GM21717 (cell line): ENCODE measurements around the gene MYOZ3.

Experiments
- ATAC-seq: cut with Tn5 transposase; IDR thresholded peaks from one replicate; pipeline ENCODE4 v1.9.1; 2021; ENCODE audit warnings: mild to moderate bottlenecking, moderate library complexity; ENCODE audit not compliant: unreplicated experiment

MYOZ3 gene

DNA sequence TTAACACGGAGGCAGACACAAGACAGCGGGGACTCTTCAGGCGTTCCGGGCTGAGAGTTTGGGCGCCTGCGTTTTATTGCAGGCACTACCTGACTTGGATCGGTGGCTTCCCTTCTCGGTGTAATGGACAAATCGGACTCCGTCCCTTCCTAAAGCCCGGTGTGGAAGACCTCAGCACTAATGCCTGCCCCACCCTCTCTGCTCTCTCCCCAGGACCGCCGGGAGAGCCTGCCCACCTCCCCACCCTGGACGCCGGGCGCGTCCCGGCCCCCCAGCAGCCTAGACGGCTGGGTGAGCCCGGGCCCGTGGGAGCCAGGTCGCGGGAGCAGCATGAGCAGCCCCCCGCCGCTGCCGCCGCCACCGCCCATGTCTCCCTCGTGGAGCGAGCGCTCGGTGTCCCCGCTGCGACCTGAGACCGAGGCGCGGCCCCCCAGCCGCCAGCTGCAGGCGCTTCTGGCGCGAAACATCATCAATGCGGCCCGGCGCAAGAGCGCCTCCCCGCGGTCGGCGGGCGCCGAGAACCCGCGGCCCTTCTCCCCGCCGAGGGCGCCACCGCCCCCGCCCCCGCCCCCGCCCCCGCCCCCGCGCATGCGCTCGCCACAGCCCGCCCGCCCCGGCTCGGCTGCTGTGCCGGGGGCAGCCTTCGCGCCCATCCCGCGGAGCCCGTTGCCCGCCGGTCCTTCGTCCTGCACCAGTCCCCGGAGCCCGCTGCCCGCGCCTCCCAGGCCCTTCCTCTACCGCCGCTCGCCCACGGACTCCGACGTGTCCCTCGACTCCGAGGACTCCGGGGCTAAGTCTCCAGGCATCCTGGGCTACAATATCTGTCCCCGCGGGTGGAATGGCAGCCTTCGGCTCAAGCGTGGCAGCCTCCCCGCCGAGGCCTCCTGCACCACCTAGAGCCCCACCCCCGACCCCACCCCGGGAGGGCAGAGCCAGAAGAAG is 4.6 kb upstream of the MYOZ3 start:
- ATAC-seq: peak; percentile 55

- no peak for ATAC-seq
These were observed 2.9 kb upstream of the MYOZ3 start for GRCh38 chr5:150658121-150658520.

DNA sequence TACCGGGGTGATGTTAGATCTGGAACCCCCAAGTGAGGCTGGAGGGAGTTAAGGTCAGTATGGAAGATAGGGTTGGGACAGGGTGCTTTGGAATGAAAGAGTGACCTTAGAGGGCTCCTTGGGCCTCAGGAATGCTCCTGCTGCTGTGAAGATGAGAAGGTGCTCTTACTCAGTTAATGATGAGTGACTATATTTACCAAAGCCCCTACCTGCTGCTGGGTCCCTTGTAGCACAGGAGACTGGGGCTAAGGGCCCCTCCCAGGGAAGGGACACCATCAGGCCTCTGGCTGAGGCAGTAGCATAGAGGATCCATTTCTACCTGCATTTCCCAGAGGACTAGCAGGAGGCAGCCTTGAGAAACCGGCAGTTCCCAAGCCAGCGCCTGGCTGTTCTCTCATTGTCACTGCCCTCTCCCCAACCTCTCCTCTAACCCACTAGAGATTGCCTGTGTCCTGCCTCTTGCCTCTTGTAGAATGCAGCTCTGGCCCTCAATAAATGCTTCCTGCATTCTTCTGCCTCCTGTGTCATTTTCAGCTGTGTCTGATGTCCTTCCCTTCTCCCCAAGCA is 2.3 kb upstream of the MYOZ3 start:
- ATAC-seq: no peak

- no peak for ATAC-seq
These were observed 1.5 kb upstream of the MYOZ3 start for GRCh38 chr5:150659360-150660107.

DNA sequence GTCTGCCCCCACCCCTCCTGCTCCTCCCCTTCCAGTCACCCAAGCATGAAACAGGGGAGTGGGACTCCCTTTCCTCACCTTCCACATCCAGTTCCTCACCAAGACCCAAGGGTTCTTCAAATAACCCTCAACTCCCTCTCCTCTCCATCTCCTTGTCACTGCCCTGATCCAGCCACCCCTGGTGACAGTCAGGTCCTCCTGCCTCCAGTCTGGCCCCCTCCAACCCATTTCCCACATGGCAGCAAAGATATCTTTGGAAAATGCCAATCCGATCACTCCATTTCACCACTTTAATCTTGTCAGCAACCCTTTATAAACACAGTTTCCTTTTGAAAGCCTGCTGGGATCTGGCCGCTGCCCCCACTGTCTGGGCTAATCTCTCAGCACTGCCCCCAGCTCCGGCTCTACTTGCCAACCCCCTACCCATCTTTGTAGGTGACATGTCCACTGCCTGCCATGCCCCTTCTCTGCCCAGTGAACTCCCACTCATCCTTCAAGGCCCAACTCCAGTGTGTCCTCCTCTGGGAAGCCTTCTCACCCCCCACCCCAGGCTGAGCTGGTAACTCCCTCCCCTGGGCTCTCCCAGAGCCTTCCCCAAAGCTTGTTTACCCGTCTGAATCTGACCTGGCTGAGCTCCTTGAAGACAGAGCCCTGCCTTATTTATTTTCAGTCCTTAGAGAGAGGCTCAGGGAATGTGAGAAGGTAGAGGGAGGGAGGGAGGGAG is 781 bp upstream of the MYOZ3 start:
- no peak for ATAC-seq

GRCh38 chr5:150661821-150662596 is 958 bp downstream of the MYOZ3 start:
- ATAC-seq: no peak

GRCh38 chr5:150662731-150663516 is 1.9 kb downstream of the MYOZ3 start:
- no peak for ATAC-seq

- ATAC-seq: no peak
These were observed 2.9 kb downstream of the MYOZ3 start for GRCh38 chr5:150663936-150664335.

GRCh38 chr5:150665044-150665443 is 4.0 kb downstream of the MYOZ3 start:
- ATAC-seq: no peak

- ATAC-seq: no peak
These were observed 9.4 kb downstream of the MYOZ3 start for GRCh38 chr5:150670275-150670947.

DNA sequence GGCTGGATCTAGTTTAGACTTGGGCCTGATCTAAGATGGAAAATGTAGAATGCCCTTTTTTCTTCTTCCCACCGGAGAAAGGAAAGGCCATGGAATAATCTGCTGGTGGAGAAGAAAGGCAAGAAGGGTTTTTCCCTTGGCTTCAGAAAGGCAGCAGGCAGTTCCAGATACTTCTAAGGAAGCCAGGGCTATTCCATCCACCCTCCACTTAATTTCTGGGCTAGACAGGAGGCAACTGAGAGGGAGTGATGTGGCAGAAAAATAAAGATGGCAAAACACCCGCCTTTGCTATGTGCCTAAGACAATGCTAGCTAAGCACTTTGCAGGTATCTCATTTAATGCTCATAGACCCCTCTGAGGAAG is 9.9 kb downstream of the MYOZ3 start:
- no peak for ATAC-seq

GRCh38 chr5:150671509-150672236 is 10.6 kb downstream of the MYOZ3 start:
- no peak for ATAC-seq

DNA sequence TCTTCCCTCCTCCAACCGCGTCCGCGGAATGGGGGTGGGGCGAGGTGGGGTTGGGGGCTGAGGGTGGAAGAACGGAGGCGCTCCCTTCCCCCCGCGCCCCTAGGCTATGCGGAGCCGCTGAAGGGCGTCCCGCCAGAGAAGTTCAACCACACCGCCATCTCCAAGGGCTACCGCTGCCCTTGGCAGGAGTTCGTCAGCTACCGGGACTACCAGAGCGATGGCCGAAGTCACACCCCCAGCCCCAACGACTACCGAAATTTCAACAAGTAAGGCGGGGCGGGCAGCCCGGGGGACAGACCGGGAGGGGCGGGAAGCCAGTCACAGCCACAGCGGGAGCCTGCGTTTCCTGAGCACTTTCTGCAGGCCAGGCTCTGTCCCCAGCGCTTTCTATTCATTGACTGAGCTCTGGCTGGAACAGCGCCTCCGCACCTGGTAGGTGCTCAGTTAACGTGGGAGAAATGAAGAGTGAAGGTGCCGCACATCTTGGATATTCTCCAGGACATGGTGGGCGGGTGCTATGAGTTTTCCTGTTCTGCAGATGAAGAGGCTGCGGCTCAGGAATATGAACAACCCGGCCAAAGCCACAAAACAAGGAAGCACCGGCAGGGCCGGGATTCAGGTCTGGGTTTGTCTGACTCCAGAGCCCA is 11.3 kb downstream of the MYOZ3 start:
- ATAC-seq: no peak

DNA sequence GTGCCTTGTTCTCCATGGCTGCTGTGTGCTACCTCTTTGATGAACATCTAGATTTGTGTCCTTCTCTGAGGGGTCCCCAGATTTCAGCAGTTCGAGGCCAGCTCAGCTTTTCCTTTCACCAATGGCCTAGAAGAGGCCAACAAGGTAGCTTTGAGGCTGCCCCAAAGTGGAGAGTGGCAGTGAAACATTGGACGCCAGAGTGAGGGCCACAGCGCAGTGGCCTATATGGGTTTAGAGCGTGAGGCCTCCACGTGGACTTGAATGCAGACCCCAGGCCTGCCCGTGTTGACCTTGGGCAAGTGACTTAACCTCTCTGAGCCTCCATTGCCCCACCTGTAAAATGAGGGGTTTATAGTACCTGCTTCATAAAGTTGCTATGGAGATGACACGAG is 11.8 kb downstream of the MYOZ3 start:
- ATAC-seq: no peak

DNA sequence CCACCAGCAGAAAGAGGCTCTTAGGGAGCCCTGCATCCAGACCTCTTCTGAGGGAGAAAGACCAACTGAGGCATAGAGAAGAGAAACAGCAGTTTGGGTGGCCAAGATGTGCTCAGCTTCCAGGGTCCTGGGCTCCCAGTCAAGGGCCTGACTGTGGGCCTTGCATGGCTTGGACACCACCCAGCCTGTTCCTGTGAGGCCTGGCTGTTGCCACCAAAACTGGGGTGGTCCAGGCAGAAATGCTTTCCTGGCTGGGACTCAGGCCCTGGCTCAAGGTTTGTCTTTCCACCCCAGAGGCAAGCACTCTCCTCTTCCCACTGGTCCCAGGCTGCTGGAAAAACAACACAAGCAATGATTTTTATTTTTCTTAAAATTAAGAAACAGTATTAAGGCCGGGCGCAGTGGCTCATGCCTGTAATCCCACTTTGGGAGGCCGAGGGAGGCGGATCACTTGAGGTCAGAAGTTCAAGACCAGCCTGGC is 13.3 kb downstream of the MYOZ3 start:
- no peak for ATAC-seq

GRCh38 chr5:150675069-150675468 is 14.0 kb downstream of the MYOZ3 start:
- ATAC-seq: no peak

DNA sequence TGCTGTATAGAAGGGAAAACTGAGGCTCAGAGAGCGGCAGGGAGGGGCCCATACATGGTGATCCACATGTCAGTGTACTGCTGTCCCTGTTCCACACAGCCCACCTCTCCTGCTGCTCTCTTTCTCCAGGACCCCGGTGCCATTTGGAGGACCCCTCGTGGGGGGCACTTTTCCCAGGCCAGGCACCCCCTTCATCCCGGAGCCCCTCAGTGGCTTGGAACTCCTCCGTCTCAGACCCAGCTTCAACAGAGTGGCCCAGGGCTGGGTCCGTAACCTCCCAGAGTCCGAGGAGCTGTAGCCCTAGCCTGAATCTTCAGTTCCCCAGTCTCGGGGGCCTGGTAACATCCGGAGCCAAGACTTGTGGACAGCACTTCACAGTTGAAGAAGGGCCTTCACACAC is 15.5 kb downstream of the MYOZ3 start:
- no peak for ATAC-seq

- no peak for ATAC-seq
These were observed 28.1 kb downstream of the MYOZ3 start for GRCh38 chr5:150689120-150689519.
